ENCODE measurements around the gene FAM83E. TPM values are rescaled to one million over a fixed set of nuclear protein-coding genes. Genes with fewer than 3 reads are reported as not detected.

FAM83E gene
- total and polyA plus RNA-seq, 2 of the 8 experiments (the other 6 are each of a cell fraction or from before 2014, with no cell fraction given), result 1.8 to 5.3 TPM

GRCh38 chr19:48587387-48587786, 27.5 kb downstream of the FAM83E start:
- Histone ChIP-seq H3K23ac (ENCODE audit: insufficient read length) (no peak overlapping the region), H3K9me3 (ENCODE audit: insufficient read depth in 2 of 2, low read depth in 1 of 2, low read length in 1 of 2) (no peaks in the 10 kb centered on the region), H3K79me2 (ENCODE audit: control insufficient read depth in 1 of 2, insufficient read depth in 2 of 2, low read length in 2 of 2) (no peaks in the 10 kb centered on the region), H3K14ac (ENCODE audit: insufficient read length) (no peak overlapping the region), H3K79me1 (ENCODE audit: low read depth, low read length) (no peaks in the 10 kb centered on the region), H2AFZ (ENCODE audit: low read length) (no peak overlapping the region), H3K4me3 (ENCODE audit: extremely low read depth in 1 of 4, insufficient read depth in 2 of 4, low read depth in 3 of 4, low read length in 4 of 4) (no peak overlapping the region), H3K4me1 (replicated peaks in 1 of 4; ENCODE audit: control insufficient read depth in 3 of 4, insufficient read depth in 4 of 4, low read length in 3 of 4) (peaks cover 0 to 7% (median 1%) of the 10 kb centered on the region in 4 experiments; a peak in 4 of 7 replicates), H4K8ac (ENCODE audit: extremely low read depth, insufficient read depth, low read length) (no peak overlapping the region), H4K91ac (replicated peaks; ENCODE audit: insufficient read length, low read length) (no peak overlapping the region), H2BK12ac (ENCODE audit: low read depth, low read length) (no peak overlapping the region), H2BK120ac (replicated peaks; ENCODE audit: low read depth, low read length) (no peak overlapping the region), H3K9ac (replicated peaks in 1 of 4; ENCODE audit: extremely low read depth in 1 of 4, low read depth in 3 of 4, low read length in 3 of 4) (no peak overlapping the region), H2BK20ac (ENCODE audit: low read length) (no peak overlapping the region), H3K4ac (replicated peaks; ENCODE audit: insufficient read length, low read depth, low read length) (no peak overlapping the region), H2BK5ac (ENCODE audit: low read depth, low read length) (no peak overlapping the region), H3K56ac (replicated peaks; ENCODE audit: insufficient read length, low read depth, low read length) (no peak overlapping the region), H3K27ac (ENCODE audit: low read depth, low read length) (no peak overlapping the region), H3K18ac (ENCODE audit: extremely low read depth, low read length) (no peak overlapping the region), H3K36me3 (ENCODE audit: control insufficient read depth in 2 of 4, insufficient read depth in 4 of 4, low read length in 3 of 4) (no peaks in the 10 kb centered on the region), H4K5ac (ENCODE audit: insufficient read length, low read depth, low read length) (no peak overlapping the region), H4K20me1 (replicated peaks in 1 of 2; ENCODE audit: control insufficient read depth in 1 of 2, insufficient read depth in 2 of 2, low read length in 2 of 2) (no peaks in the 10 kb centered on the region), H2AK5ac (ENCODE audit: low read depth, low read length) (peak overlapping the region; percentile 53; the same call in 1 of the 2 replicates), H3K23me2 (ENCODE audit: low read depth, low read length) (peaks cover 5% of the 10 kb centered on the region; the same call in 1 of the 2 replicates), H3K27me3 (replicated peaks in 1 of 4; ENCODE audit: control insufficient read depth in 3 of 4, extremely low read depth in 1 of 4, insufficient read depth in 3 of 4, low read length in 3 of 4) (peaks cover 0 to 5% (median 1%) of the 10 kb centered on the region in 4 experiments; a peak in 2 of 7 replicates), H2BK15ac (ENCODE audit: low read length) (peak overlapping the region; percentile 29; the same call in 1 of the 2 replicates), H3K4me2 (ENCODE audit: insufficient read depth in 1 of 2, low read depth in 2 of 2, low read length in 2 of 2) (no peak overlapping the region)
- no peak for DNase-seq (ENCODE audit: low read depth in 1 of 2, low spot score in 2 of 2)
- ChIA-PET CTCF (ENCODE audit: partially characterized antibody) (interaction anchor here (0.7 to 16.8 kb wide), 10 partner anchors 9 to 98 kb away, joined by 3 to 353 read pairs (median 4); partner anchors contain the start of genes LMTK3 and SPACA4), POLR2A (ENCODE audit: partially characterized antibody) (interaction anchor here (0.6 to 16.9 kb wide), 5 partner anchors 21 to 98 kb away, joined by 3 to 175 read pairs (median 3); partner anchors contain the start of genes FAM83E, RPL18 and SPHK2)
- WGBS, 2 experiments (ENCODE audit: extremely low coverage in 1 of 2, insufficient coverage in 1 of 2, insufficient read length in 1 of 2, insufficient replicate concordance in 2 of 2, low coverage in 1 of 2, low lambda C conversion rate in 2 of 2, missing lambda C conversion rate in 1 of 2), result 93% methylated on average over 3 of the region's 3 CpGs; no CpG with 5 or more reads in 1 of the 2 experiments
- FAIRE-seq, result no peak
- TF ChIP-seq JUND (IDR thresholded peaks at IDR 0.05; ENCODE audit: low read length) (no peak), NRF1 (IDR thresholded peaks at IDR 0.05; ENCODE audit: low read depth, low read length) (no peak), RXRA (IDR thresholded peaks at IDR 0.05; ENCODE audit: insufficient read depth, low read depth, low read length) (no peak)
